Kidney capillary endothelial cell (primary cell): ENCODE data around the gene CEP76.

ENCODE experiments used
- DNase-seq: peaks from one replicate; pipeline ENCODE4 v3.0.0-alpha.2; 2018; ENCODE audit warnings: low spot score

The CEP76 gene

GRCh38 chr18:12703664-12704063, 1.1 kb upstream of the CEP76 start:
- peak; percentile 24 for DNase-seq

- DNase-seq: no peak
These were observed 609 bp upstream of the CEP76 start for GRCh38 chr18:12703096-12703567.

GRCh38 chr18:12701161-12701560, 1.4 kb downstream of the CEP76 start:
- no peak for DNase-seq

- DNase-seq: no peak
These were observed 2.8 kb downstream of the CEP76 start for GRCh38 chr18:12699747-12700146.

- no peak for DNase-seq
These were observed 8.5 kb downstream of the CEP76 start for GRCh38 chr18:12694032-12694431.

GRCh38 chr18:12692206-12692605, 10.3 kb downstream of the CEP76 start:
- no peak for DNase-seq

GRCh38 chr18:12689256-12689850, 13.2 kb downstream of the CEP76 start:
- DNase-seq: no peak

- DNase-seq: no peak
These were observed 16.4 kb downstream of the CEP76 start for GRCh38 chr18:12686100-12686499.

- peak; percentile 75 for DNase-seq
These were observed 23.2 kb downstream of the CEP76 start for GRCh38 chr18:12679183-12679786.

- no peak for DNase-seq
These were observed 34.5 kb downstream of the CEP76 start for GRCh38 chr18:12668041-12668440.

- peak; percentile 92 for DNase-seq
These were observed 42.5 kb downstream of the CEP76 start for GRCh38 chr18:12659904-12660605.

GRCh38 chr18:12658426-12659138, 43.9 kb downstream of the CEP76 start:
- DNase-seq: no peak

- DNase-seq: no peak
These were observed 44.7 kb downstream of the CEP76 start, which contains the start of gene SPIRE1 for GRCh38 chr18:12657684-12658425. SPIRE1 (minus strand) TSS chr18:12658107; CDS start chr18:12657866, 241 bp downstream.

GRCh38 chr18:12656938-12657683, 45.4 kb downstream of the CEP76 start:
- DNase-seq: no peak

- DNase-seq: no peak
These were observed 46.0 kb downstream of the CEP76 start for GRCh38 chr18:12656605-12656937.

GRCh38 chr18:12654971-12655370, 47.6 kb downstream of the CEP76 start:
- DNase-seq: no peak

- DNase-seq: no peak
These were observed 49.6 kb downstream of the CEP76 start for GRCh38 chr18:12652861-12653401.

- DNase-seq: no peak
These were observed 50.9 kb downstream of the CEP76 start for GRCh38 chr18:12651651-12652050.

- no peak for DNase-seq
These were observed 54.8 kb downstream of the CEP76 start for GRCh38 chr18:12647773-12648172.

- DNase-seq: no peak
These were observed 56.7 kb downstream of the CEP76 start for GRCh38 chr18:12645751-12646203.

GRCh38 chr18:12645254-12645653, 57.3 kb downstream of the CEP76 start:
- DNase-seq: no peak
